Fibroblast of lung (primary cell): ENCODE data around the gene WDFY1.

Experiments used
- CTCF ChIP-seq, 2 donors: IDR thresholded peaks in 1 of 2; conservative IDR thresholded peaks in 1 of 2; 1 replicate in 1 of 2; 2 replicates in 1 of 2; pipeline ENCODE4 v1.5.1; 2011 to 2012; ENCODE audit warnings: low read length in 2 of 2, control low read depth in 1 of 2, inconsistent platforms in 1 of 2, low read depth in 1 of 2, mild to moderate bottlenecking in 1 of 2
- EZH2 ChIP-seq: IDR thresholded peaks from 2 replicates; pipeline ENCODE4 v1.5.1; 2012; ENCODE audit warnings: low read length, control low read depth, mild to moderate bottlenecking; ENCODE audit errors: missing control alignments

GRCh38 chr2:223980397-223980735 is 35.2 kb upstream of the WDFY1 start:
- TF ChIP-seq CTCF (conservative IDR thresholded peaks at IDR 0.05 in 1 of 2, IDR thresholded peaks at IDR 0.05 in 1 of 2; ENCODE audit: low read depth in 1 of 2, low read length in 2 of 2) (no peak), EZH2 (no peak)
